HG02870 (cell line): ENCODE results near the gene TTC34.

Experiments
- ATAC-seq: cut with Tn5 transposase; IDR thresholded peaks from one replicate; pipeline ENCODE4 v1.9.1; 2021; ENCODE audit warnings: mild to moderate bottlenecking, moderate library complexity; ENCODE audit not compliant: unreplicated experiment

TTC34 gene

GRCh38 chr1:2829846-2830615 is 28.5 kb upstream of the TTC34 start:
- ATAC-seq, result no peak

GRCh38 chr1:2828586-2829250 is 27.2 kb upstream of the TTC34 start:
- ATAC-seq, result no peak

- no peak for ATAC-seq
Measured at GRCh38 chr1:2826736-2827292, 25.3 kb upstream of the TTC34 start.

GRCh38 chr1:2826316-2826715 is 24.8 kb upstream of the TTC34 start:
- no peak for ATAC-seq

- no peak for ATAC-seq
Measured at GRCh38 chr1:2825487-2826189, 24.1 kb upstream of the TTC34 start.

- no peak for ATAC-seq
Measured at GRCh38 chr1:2824999-2825398, 23.5 kb upstream of the TTC34 start.

GRCh38 chr1:2823921-2824610 is 22.6 kb upstream of the TTC34 start:
- ATAC-seq, result no peak

GRCh38 chr1:2822621-2823145 is 21.2 kb upstream of the TTC34 start:
- no peak for ATAC-seq

- no peak for ATAC-seq
Measured at GRCh38 chr1:2821966-2822620, 20.6 kb upstream of the TTC34 start.

- ATAC-seq, result no peak
Measured at GRCh38 chr1:2821373-2821955, 20.0 kb upstream of the TTC34 start.

- ATAC-seq, result no peak
Measured at GRCh38 chr1:2820731-2821372, 19.4 kb upstream of the TTC34 start.

GRCh38 chr1:2819831-2820730 is 18.6 kb upstream of the TTC34 start:
- ATAC-seq, result no peak

GRCh38 chr1:2819429-2819828 is 17.9 kb upstream of the TTC34 start:
- no peak for ATAC-seq

GRCh38 chr1:2817784-2818564 is 16.5 kb upstream of the TTC34 start:
- no peak for ATAC-seq

- ATAC-seq, result no peak
Measured at GRCh38 chr1:2816786-2817185, 15.3 kb upstream of the TTC34 start.

GRCh38 chr1:2815551-2815950 is 14.1 kb upstream of the TTC34 start:
- ATAC-seq, result no peak

- ATAC-seq, result no peak
Measured at GRCh38 chr1:2814511-2815075, 13.1 kb upstream of the TTC34 start.
